GM12892 (cell line): ENCODE data around the gene RXRB.

Experiments
- POLR2AphosphoS5 ChIP-seq: IDR thresholded peaks from 2 replicates; pipeline ENCODE4 v1.6.1; 2011; ENCODE audit warnings: low read depth, low read length, control low read depth
- TAF1 ChIP-seq: IDR thresholded peaks from 2 replicates; pipeline ENCODE4 v1.6.1; 2011; ENCODE audit warnings: low read depth, mild to moderate bottlenecking, control low read depth, low read length, borderline replicate concordance

DNA sequence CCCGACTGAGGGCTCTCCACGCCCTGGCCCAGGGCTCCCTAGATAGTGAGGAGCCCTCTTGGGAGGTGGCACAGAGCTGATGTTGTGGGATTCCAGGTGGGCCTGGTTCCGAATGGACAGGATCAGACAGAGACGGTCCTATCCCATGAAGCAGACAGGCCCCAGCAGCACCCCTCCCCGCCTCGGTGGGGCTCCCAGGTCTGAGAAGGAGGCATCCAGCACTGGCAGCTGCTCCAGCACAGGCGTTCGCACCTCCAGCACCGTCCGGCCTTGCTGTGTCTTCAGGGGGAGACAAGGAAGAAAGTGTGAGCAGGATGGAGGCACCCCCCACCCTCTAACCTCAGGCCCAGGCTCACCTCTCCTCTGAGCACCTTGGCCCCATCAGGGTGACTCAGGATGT lies 36.9 kb downstream of the RXRB start:
- TF ChIP-seq POLR2AphosphoS5 (no peak), TAF1 (no peak)
